Measurements from ENCODE around the gene FUNDC1. TPM values are rescaled to one million over a fixed set of nuclear protein-coding genes. Genes with fewer than 3 reads are reported as not detected.

FUNDC1 gene
- total RNA-seq, 1 experiment from 2014 or later = 9.8 TPM

GRCh38 chrX:44495091-44495490, 47.6 kb downstream of the FUNDC1 start:
- Histone ChIP-seq H3K36me3 (ENCODE audit: low read depth) (no peaks in the 10 kb centered on the region), H3K9me3 (ENCODE audit: insufficient read depth, low read depth) (no peaks in the 10 kb centered on the region), H3K79me2 (ENCODE audit: low read depth) (no peaks in the 10 kb centered on the region), H3K27me3 (ENCODE audit: insufficient read depth, low read depth) (no peaks in the 10 kb centered on the region), H3K27ac (no peak overlapping the region), H4K20me1 (ENCODE audit: insufficient read depth) (no peaks in the 10 kb centered on the region), H2AFZ (no peak overlapping the region), H3K4me2 (no peak overlapping the region), H3K4me3 (no peak overlapping the region), H3K4me1 (replicated peaks; ENCODE audit: insufficient read depth) (no peaks in the 10 kb centered on the region), H3K9me2 (ENCODE audit: insufficient read depth) (no peaks in the 10 kb centered on the region), H3F3A (ENCODE audit: insufficient read depth, low read depth) (no peaks in the 10 kb centered on the region)
- intact Hi-C loops (cut with micrococcal nuclease; ENCODE audit: unreplicated experiment) = no loop called here
- ChIA-PET POLR2A (ENCODE audit: unreplicated experiment) (no interaction called here), CTCF (no interaction called here)
- BruUV-seq (replicated peaks) = no TSS peak
- no peak for TF ChIP-seq EZH2 (IDR thresholded peaks at IDR 0.05; ENCODE audit: low read depth)
- no peak for DNase-seq

DNA sequence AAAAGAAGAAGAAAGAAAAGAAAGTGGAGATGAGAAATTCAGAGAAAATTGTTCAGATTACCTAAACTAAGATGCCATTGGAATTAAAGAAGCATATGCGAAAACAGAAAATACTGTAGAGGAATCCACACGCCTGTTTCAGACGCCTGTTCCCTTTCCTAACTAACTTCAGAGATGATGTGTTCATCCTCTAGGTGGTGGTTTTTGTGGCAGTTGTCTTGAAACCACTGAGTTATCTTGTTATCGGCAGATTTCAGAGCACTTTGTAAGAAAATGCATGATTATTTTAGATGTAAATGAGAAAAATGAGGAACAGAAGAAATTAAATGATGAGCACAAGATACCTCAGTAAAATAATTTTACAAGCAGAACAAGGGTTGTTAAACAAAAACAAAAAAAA, 48.3 kb downstream of the FUNDC1 start:
- no peaks in the 10 kb centered on the region for H4K20me1 ChIP-seq (ENCODE audit: insufficient read depth)
- no peaks in the 10 kb centered on the region for H3K79me2 ChIP-seq (ENCODE audit: low read depth)
- H3K36me3 ChIP-seq (ENCODE audit: low read depth) = no peaks in the 10 kb centered on the region
- CTCF ChIA-PET = no interaction called here
- H3K4me1 ChIP-seq (replicated peaks; ENCODE audit: insufficient read depth) = no peaks in the 10 kb centered on the region
- POLR2A ChIA-PET (ENCODE audit: unreplicated experiment) = no interaction called here
- no peak overlapping the region for H3K27ac ChIP-seq
- no peaks in the 10 kb centered on the region for H3F3A ChIP-seq (ENCODE audit: insufficient read depth, low read depth)
- H3K9me2 ChIP-seq (ENCODE audit: insufficient read depth) = no peaks in the 10 kb centered on the region
- no peaks in the 10 kb centered on the region for H3K9me3 ChIP-seq (ENCODE audit: insufficient read depth, low read depth)
- TF ChIP-seq CTCF (conservative IDR thresholded peaks at IDR 0.05) (no peak), EZH2 (IDR thresholded peaks at IDR 0.05; ENCODE audit: low read depth) (no peak)
- no peak for DNase-seq
- H2AFZ ChIP-seq = no peak overlapping the region
- H3K4me3 ChIP-seq = no peak overlapping the region
- no TSS peak for BruUV-seq (replicated peaks)
- intact Hi-C loops (cut with micrococcal nuclease; ENCODE audit: unreplicated experiment) = no loop called here
- no peak overlapping the region for H3K4me2 ChIP-seq
- no peaks in the 10 kb centered on the region for H3K27me3 ChIP-seq (ENCODE audit: insufficient read depth, low read depth)

- Histone ChIP-seq H3F3A (ENCODE audit: insufficient read depth, low read depth) (no peaks in the 10 kb centered on the region), H3K4me3 (no peak overlapping the region), H3K9me3 (ENCODE audit: insufficient read depth, low read depth) (no peaks in the 10 kb centered on the region), H4K20me1 (ENCODE audit: insufficient read depth) (no peaks in the 10 kb centered on the region), H3K4me2 (no peak overlapping the region), H2AFZ (no peak overlapping the region), H3K27me3 (ENCODE audit: insufficient read depth, low read depth) (no peaks in the 10 kb centered on the region), H3K79me2 (ENCODE audit: low read depth) (no peaks in the 10 kb centered on the region), H3K36me3 (ENCODE audit: low read depth) (no peaks in the 10 kb centered on the region), H3K27ac (no peak overlapping the region), H3K9me2 (ENCODE audit: insufficient read depth) (no peaks in the 10 kb centered on the region), H3K4me1 (replicated peaks; ENCODE audit: insufficient read depth) (no peaks in the 10 kb centered on the region)
- ChIA-PET POLR2A (ENCODE audit: unreplicated experiment) (no interaction called here), CTCF (no interaction called here)
- no peak for DNase-seq
- intact Hi-C loops (cut with micrococcal nuclease; ENCODE audit: unreplicated experiment) = no loop called here
- no TSS peak for BruUV-seq (replicated peaks)
- TF ChIP-seq EZH2 (IDR thresholded peaks at IDR 0.05; ENCODE audit: low read depth) = no peak
- TF ChIP-seq CTCF (conservative IDR thresholded peaks at IDR 0.05) = no peak
Measured at GRCh38 chrX:44489515-44489914, 53.1 kb downstream of the FUNDC1 start.

DNA sequence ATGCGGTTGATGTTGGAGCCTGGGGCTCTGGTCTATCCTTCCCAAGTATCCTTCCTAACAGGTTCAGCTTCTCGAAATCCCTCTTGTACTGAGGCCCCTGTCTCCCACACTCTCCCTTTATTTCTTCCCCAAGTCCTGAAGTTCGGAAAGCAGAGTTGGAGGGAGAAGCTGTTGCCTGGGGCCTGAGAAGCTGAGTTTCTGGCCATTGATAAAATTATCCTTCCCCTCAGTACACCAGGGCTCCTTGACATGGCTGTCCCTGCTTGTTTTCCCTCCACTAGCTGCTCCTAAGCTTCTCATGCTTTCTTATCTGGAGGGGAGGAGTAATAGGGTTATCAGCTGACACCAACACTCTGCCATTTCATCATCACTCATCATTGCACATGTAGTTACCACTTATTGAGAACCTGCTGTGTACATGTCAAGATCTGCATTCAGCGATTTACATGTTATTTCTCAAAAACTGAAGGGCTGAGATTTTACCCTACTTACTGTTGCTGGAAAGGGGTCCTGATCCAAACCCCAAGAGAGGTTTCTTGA, 58.0 kb downstream of the FUNDC1 start:
- Histone ChIP-seq H3K27me3 (ENCODE audit: insufficient read depth, low read depth) (no peaks in the 10 kb centered on the region), H3K27ac (no peak overlapping the region), H3F3A (ENCODE audit: insufficient read depth, low read depth) (no peaks in the 10 kb centered on the region), H3K4me3 (no peak overlapping the region), H3K4me2 (no peak overlapping the region), H4K20me1 (ENCODE audit: insufficient read depth) (no peaks in the 10 kb centered on the region), H3K4me1 (replicated peaks; ENCODE audit: insufficient read depth) (no peaks in the 10 kb centered on the region), H3K79me2 (ENCODE audit: low read depth) (no peaks in the 10 kb centered on the region), H3K9me2 (ENCODE audit: insufficient read depth) (no peaks in the 10 kb centered on the region), H2AFZ (no peak overlapping the region), H3K36me3 (ENCODE audit: low read depth) (no peaks in the 10 kb centered on the region), H3K9me3 (ENCODE audit: insufficient read depth, low read depth) (no peaks in the 10 kb centered on the region)
- DNase-seq = no peak
- POLR2A ChIA-PET (ENCODE audit: unreplicated experiment) = no interaction called here
- TF ChIP-seq CTCF (conservative IDR thresholded peaks at IDR 0.05) (no peak), EZH2 (IDR thresholded peaks at IDR 0.05; ENCODE audit: low read depth) (no peak)
- CTCF ChIA-PET = no interaction called here
- intact Hi-C loops (cut with micrococcal nuclease; ENCODE audit: unreplicated experiment) = no loop called here
- no TSS peak for BruUV-seq (replicated peaks)

All from PC-9 (cell line).